GM19468 (cell line): ENCODE data around the gene GPBAR1.

Experiments
- ATAC-seq: cut with Tn5 transposase; IDR thresholded peaks from one replicate; pipeline ENCODE4 v1.9.1; 2021; ENCODE audit warnings: mild to moderate bottlenecking, moderate library complexity, moderate number of reproducible peaks; ENCODE audit not compliant: unreplicated experiment; ENCODE audit errors: extremely low read depth

GPBAR1 gene, protein sequence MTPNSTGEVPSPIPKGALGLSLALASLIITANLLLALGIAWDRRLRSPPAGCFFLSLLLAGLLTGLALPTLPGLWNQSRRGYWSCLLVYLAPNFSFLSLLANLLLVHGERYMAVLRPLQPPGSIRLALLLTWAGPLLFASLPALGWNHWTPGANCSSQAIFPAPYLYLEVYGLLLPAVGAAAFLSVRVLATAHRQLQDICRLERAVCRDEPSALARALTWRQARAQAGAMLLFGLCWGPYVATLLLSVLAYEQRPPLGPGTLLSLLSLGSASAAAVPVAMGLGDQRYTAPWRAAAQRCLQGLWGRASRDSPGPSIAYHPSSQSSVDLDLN

DNA sequence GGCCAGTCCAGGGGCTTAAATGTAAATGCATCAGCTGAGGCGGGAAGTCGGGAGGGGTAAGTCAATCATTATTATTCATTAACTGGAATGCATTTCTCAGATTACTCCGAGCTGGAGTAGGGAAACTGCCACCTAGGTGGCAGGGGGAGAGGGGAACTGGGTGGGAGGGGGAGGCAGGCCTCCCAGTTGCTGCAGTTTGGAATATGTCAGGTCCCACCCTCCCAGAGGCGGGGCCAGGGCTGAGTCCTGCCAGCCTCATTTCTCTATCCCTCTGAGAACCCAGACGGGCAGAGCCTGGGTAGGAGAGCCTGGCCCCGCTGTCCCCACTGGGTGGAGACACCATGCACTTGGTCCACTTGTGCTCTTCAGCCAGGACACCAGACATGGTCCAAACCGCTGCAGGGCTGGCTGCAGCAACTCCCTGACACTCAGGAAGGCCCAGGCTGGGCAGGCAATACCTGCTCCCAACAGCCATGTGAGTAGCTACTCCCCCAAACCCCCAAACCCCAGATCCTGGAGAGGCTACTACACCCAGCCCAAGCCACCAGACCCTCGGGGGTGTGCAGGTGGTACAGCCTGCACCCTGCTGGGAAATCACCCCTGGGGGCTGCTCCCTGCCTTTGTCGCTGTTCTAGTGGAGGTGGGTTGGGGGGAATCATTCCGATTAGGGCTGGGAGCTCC is at the start of gene GPBAR1:
TSS of gene GPBAR1 (plus strand) at position 274 of the 681 bp plus-strand sequence. CDS start 1,710 bp downstream, outside the sequence.
- no peak for ATAC-seq

DNA sequence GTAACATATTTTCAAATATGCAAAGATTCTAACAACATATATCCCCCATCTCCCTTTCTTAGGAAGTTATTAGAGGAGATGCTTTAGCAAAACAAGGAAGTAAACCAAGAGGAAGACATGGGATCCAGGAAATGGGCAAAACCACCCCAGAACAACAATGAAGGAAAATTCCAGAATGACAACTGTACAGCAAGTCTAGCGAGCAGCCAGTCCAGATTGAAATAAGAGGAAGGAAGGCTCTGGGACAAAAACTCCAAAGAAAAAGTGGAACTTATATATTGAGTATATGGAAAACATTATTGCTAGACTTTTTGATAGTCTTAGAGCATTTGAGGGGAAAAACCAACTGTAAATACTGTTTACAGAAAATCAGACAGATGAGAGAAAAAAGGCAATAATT is 46.7 kb upstream of the GPBAR1 start:
- ATAC-seq = no peak

DNA sequence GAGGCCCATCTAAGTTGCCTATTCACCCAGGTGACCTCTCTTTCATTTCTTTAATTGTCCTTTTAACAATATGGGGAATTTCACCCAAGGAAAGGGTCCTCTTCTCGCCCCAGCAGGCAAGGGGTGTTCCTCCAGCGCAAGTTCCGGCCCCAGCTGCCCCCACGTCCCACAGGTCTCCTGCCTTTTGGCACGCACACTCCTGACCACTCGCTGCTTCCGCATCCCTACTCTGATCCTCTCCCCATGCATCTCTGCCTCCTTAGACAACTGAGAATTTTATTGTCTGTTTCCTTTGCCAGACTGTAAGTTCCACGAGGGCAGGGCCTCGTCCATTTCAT is 44.5 kb upstream of the GPBAR1 start:
- no peak for ATAC-seq

DNA sequence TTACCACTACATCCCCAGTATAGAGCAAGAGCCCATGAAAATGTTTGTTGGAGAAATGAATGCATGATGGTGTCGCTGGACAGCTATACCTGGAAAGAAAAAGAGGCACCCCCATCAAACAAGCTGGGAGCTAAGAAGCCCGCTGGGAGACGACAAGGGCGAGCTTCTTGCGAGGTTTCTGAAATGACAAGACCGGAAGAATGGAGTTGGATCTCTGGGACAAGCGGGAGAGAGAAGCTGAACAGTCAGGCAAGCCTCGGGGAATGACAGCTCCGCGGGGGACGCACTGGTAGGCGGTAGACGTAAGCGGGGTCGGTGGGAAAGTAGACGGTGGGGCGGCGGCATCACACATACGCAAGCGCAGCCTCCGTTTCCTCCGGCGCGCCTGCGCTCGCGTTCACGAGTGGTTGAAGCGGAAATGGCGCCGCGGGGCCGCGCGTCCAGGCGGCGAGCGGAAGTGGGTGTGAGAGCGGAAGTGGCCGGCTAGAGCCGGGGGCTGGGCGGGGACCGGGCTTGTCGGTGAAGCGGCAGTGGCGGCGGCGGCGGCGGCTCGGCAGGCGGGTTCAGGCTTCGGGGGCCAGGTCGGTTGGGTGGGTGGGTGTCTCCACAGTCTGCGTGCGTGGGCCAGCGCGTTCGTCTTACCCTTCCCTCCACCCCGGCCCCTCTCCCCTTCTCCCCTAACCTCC is 44.0 kb upstream of the GPBAR1 start, which contains the start of gene ARPC2:
TSS of gene ARPC2 (plus strand) at position 516 of the 686 bp plus-strand sequence. CDS start 282 bp downstream, outside the sequence.
- ATAC-seq = peak; percentile 64

DNA sequence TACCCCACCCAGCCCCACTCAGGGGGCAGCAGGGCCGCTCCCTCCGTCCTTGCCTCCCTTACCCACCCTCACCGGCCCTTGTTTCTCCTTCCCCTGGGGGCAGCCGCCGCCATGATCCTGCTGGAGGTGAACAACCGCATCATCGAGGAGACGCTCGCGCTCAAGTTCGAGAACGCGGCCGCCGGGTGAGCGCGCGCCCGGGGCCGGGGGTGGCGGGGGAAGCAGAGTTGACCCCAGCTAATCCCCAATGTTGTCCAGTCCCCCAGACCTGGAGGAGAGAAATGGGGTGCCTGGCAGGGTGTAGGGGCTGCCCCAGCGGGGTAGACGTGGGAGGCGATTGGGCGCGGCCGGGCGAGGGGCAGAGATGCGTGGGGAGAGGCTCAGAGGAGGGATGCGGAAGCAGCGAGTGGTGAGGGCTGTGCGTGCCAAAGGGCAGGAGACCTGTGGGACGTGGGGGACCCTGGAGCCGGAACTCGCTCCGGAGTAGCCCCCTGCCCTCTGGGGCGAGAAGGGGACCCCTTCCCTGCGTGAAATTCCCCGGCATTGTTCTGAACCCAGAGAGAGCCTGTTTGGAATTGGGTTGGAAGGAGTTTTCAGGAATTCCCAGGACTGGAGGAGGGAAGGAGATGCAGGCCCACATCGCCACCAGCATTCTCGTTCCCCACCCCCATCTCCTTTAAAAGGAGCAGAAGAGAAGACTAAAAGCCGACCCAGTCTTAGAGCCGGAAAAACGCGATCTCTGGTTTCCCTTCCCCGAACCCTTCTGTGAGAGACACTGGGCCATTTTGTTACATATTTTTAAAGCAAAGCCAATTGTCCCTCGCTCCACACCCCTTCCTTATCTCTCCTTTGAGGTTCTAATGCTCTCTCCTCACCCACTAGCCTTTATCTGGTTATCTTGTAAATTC is 43.2 kb upstream of the GPBAR1 start:
- no peak for ATAC-seq

DNA sequence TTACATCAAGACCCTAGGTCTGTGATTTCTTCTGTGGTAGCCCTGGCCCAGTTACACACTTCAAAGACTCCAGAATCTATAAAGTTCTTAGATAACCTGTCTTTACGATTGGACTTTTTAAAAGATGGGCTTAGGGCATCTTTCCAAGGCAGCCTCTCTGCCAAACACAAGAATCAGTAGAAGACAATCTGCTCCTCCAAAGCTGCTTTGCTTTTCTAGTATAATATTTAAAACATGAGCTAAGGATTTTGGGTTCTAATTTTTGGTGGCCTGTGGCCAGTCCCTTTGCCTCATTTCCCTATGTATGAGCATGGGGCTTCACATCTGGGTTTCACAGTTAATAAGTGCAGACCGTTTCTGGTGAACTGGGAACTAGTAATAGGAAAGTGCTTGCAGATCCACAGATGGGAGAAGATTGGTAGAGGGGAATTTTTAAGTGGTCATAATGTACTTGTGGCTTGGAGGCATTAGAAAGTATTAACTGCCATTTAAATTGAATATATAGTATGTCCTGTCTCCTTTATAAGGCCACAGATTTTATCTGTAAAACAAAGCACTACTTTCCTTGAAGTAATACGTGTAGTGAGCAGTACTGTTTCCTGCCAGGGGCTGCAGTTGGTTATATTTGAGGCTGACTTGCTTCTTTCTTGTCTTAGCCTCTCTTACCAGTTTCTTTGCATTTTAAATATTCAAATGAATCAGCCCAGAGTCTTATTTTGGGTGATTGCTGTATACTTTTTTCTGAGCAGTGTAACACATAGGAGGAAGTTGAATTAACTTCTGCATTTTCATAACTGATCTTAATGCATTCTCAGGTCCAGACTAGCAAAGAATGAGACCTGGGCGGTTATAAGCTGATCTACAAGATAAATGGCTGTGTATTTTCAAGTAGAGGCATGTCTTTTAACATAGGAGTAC is 42.3 kb upstream of the GPBAR1 start:
- peak; percentile 39 for ATAC-seq

DNA sequence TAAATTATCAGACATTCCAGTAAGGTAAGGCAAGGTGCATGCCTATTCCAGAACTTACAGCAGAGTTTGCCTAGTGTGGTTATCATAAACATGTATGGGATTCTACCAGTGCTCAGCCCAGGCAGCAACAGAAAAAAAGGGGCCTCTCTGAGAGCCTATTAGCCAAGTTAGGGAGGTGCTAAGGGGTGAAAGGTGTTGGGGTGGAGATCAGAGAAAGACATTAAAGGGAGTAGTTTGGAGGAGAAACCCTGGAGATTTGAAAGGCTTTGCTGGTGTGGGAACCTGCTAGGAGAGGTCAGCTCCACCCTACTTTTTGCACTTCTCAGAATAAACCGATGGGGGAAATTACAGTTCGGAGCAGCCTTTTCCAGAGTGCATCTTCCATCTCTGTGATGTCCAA is 40.9 kb upstream of the GPBAR1 start:
- no peak for ATAC-seq

DNA sequence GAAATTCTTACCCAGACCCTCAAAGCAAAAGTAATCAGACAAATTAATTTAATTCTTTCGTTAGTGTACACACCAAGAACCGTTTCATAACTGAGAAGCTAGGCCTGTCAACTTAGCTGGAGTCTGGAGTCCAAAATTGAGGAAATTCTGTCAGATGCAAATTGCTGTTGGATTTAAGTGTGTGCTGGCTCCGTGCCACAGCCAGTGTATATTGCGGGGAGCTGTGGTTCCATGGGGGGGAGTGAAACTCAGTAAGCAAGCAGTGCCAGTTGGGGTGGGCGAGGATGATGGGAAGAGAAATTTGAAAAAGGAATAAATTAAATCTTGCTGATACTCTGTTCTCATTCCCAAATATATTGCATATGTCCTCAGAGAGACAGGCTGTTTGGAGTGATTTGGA is 39.8 kb upstream of the GPBAR1 start:
- no peak for ATAC-seq

DNA sequence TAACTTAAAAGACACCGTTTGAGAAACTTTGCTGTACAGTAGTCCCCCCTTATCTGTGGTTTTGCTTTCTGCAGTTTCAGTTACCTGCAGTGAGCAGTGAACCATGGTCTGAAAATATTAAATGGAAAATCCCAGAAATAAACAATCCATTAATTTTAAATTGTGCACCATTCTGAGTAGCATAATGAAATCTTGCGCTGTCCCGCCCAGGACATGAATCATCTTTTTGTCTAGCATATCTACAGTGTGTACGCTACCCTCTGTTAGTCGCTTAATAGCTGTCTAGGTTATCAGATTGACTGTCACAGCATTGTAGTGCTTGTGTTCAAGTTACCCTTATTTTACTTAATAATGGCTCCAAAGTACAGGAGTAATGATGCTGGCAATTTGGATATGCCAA is 37.8 kb upstream of the GPBAR1 start:
- no peak for ATAC-seq

DNA sequence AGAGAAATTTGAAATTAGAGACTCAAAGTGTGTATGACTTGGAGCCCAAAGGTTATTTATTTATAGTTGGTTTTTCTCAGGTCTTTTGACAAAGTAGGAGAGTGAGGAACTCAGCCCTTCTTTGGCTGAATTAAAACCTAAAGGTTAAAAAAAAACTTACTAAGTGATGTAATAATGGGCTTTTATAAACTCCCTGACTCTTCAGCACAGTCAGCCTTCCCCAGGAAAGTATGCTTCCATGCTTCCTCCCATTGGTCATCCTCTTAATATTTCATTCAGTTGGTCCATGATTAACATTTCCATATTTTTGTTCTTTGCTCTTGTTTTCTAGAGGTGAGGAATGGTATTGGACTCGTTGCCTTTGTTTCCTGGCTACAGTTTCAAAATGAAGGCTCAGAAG is 36.6 kb upstream of the GPBAR1 start:
- no peak for ATAC-seq

DNA sequence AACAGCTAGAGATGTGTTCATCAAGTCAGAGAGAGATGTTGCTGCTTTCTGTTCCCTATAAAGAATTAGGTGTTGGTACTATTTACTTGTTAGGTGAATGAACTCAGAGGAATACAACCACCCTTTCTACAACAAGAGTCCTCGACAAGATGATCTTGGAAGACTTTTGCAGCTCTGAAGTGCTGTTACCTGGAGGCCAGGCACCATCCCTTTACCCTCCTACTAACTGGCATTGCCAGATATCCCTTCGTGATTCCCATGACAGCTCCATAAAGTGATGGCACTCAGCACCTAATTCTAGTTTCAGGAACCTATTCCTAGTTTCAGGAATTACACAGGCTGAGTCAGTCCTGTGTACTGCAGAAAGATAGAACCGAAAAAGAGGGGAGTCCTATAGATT is 33.9 kb upstream of the GPBAR1 start:
- ATAC-seq = no peak

DNA sequence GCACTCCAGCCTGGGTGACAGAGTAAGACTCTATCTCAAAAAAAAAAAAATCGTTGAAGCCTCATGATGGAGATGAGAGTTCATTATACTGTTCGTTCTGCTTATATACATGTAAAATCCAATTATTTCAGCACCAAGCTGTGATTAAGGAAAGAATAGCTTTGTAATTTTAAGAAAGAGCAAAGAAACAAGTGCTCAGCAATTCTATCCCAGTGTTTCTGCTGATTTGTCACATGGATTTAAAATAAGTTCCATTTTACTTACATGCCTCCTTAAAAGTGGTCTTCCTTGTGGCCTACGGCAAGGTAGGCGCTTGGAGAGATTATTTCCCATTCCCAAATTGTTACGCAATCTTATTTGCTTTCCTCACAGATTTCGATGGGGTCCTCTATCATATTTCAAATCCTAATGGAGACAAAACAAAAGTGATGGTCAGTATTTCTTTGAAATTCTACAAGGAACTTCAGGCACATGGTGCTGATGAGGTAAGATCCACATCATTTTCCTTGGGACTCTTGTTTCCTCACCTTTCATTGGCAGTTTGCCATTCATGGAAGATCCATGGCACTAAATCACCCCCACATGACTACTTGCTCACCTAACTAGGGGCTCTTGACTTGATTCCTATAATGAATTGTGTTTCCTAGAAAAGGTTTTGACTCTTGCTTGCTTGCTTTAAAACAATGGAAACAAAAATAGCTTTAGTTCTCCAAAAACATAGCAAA is 32.3 kb upstream of the GPBAR1 start:
- no peak for ATAC-seq

DNA sequence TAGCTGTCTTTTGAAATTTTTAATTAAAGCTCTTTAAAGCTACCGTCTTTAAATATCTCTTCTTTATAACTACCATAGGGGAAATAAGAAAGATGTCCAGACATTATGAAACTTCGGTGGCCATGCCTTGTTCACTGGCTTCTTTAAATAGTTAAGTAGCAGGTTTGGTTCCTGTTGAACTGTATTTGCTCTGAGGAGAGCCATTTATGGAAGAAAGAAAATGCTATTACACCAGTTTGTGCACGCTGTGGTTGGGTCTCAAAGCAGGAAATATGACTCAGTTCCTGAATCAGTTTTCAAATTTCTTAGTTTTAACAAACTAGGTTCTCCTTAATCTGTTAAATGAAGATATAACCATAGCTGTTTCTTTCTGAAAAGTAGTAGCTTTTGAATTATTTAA is 31.6 kb upstream of the GPBAR1 start:
- ATAC-seq = peak; percentile 57

DNA sequence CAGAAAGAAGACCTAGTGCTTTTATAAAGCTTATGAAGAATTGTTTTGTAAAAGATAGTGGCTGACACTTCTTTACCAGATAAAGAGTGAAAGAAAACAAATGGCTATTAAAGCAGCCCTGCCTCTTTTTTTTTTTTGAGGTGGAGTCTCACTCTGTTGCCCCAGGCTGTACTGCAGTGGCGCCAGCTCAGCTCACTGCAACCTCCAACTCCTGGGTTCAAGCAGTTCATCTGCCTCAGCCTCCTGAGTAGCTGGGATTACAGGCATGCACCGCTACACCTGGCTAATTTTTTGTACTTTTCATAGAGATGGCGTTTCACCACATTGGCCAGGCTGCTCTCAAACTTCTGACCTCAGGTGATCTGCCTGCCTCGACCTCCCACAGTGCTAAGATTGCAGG is 31.0 kb upstream of the GPBAR1 start:
- ATAC-seq = no peak

DNA sequence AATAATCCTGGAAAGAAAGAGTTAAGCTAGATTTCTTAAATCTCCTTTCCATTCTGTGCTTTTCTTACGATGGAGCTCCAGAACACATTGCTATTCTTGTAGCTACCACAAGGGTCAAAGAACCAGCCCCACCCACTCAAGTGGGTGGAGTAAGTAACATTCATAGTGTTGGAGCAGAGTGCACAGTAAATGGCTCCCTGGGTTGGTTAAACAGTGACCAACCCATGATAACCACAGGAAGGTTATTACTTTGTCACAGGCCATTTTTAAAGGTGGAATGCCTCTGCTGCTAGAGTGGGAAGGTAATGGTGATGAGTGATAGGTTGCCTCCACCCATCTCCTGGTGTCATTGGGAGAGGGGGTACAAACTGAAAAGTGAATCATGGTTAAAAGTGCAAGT is 29.9 kb upstream of the GPBAR1 start:
- ATAC-seq = no peak

DNA sequence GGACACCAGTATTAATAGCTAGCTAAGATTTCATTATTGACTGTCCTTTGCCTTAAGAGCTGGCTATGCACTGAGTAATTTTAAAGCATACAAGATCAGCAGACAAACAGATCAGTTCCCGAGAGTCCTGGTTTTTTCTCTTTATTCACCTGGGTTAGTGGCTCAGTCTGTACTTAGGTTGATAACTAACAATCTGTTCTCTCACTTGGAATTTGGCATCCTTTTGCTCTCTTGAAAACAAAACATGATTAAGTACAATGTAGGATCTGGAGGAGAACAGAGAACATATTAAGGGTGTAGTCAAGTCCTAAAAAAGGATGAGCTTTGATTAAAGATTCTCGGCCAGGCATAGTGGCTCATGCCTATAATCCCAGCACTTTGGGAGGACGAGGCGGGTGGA is 27.3 kb upstream of the GPBAR1 start:
- ATAC-seq = no peak

DNA sequence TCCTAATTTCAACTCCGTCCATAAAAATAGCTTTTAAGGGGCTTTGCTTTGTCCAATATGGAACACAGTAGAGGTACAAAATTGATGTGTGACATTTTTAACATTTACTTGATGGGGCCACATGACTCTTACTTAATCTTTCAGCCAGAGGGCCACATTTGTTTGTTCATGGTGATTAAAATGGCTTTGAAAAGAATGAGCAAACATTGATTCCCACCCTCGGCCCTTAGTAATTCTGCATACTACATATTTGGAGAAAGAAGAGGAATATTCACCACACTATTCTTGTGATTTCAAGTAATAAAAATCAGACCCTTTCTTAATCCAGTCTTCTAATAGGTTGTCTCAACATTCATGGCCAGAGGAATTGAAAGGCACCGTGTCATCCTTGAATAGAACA is 26.3 kb upstream of the GPBAR1 start:
- ATAC-seq = no peak

DNA sequence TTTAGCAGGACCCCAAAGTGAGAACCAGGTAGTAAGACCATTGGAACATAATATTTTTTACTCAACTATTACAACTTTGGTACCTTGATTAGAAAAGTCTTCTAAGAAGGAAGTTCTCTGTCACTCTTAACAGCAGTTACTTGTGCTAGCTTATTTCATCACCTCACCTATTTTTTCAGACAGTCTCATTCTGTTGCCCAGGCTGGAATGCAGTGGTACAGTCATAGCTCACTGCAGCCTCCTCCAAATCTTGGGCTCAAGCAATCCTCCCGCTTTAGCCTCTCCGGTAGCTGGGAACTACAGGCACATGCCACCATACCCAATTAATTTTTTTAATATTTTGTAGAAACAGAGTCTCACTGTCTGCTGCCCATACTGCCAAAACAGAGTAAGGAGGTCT is 25.8 kb upstream of the GPBAR1 start:
- no peak for ATAC-seq

DNA sequence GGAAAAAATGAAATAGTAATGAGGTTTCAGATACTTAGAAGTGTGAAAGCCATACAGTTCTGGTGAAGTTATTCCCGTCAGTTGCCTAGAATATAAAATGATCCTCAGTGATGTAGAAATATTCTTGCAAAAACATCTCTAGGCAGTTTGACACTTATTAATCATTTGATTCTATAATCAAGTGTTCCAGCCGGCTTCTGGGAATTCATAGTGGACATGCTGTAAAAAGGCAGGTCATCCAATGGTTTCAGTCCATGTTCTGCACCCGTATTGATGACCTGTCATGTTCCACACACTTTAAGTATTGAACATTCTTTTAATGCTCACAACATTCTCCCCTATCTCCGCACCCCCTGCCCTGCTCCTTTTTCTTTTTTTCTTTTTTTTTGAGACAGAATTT is 24.0 kb upstream of the GPBAR1 start:
- ATAC-seq = no peak
